ENCODE measurements around the gene CLIP2. TPM values are rescaled to one million over a fixed set of nuclear protein-coding genes. Genes with fewer than 3 reads are reported as not detected.
"Not testable (repeated sequence)": the region's sequence is repeated elsewhere in the genome, so short reads cannot be mapped to it uniquely, and the experiment has no call there.

Gene CLIP2
- total RNA-seq, 2 experiments from 2014 or later, result 0.72 to 0.89 TPM

DNA sequence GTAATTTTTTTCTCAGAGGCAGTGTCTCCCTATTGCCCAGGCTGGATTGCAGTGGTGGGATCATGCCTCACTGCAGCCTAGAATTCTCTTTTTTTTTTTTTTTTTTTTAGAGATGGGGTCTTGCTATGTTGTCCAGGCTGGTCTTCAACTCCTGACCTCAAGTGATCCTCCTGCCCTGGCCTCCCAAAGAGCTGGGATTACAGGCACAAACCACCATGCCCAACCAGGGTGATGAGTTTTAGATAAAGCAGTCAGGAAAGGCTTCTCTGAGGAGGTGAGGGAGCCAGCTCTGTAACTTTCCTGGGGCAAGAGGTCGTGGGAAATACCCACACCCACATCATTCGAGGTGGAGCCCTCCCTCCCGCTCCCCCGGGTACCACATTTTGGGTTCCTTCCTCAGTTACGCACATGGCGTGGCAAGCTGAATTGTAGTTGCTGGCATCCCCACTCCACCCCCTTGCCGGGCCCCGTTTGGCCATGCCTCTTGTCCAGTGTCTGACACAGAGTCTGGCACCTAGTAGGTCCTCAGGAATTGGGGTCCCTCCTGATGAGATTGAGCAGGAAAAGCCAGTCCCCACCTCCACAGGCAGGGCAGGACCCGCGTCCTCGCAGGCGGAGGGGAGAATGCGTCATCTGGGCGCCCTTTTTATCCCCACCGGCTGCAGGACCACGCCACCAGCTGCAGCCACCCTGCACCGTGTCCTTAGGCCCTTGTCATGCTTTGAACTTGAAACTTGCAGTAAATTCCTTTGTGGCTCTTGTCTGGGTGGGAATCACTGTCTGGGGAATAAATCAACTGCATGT, 43.4 kb downstream of the CLIP2 start:
- ChIA-PET POLR2A (no interaction called here), CTCF (interaction anchor here (0.6 to 1.6 kb wide), 2 partner anchors 29 to 68 kb away, joined by 4 to 5 read pairs; no protein-coding TSS in a partner anchor)
- Mint-ChIP-seq H3K27me3 (no peaks in the 10 kb centered on the region), H3K27ac (no peak overlapping the region), H3K4me1 (no peaks in the 10 kb centered on the region), H3K9me3 (no peaks in the 10 kb centered on the region), H3K4me3 (no peak overlapping the region), H3K36me3 (ENCODE audit: low read depth) (no peaks in the 10 kb centered on the region)
- DNase-seq, result no peak

DNA sequence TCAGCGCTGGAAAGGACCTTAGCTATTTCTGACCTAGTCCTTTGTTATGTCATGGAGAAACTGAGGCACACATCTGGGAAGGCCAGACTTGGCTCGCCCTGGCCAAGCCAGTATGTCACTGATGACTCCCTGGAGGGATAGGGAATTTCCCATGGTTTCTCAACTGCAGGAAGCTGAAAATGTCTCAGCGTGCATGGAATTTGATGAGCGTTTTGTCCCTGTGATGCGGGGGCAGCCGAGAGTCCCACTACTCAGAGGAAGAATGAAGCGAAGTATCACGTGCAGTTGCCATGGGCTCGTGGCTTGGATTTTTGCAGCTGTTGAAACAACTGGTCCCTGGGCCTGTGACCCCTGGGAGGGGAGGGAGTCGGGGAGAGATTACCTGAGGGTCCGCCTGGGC, 44.8 kb downstream of the CLIP2 start:
- Mint-ChIP-seq H3K9me3 (no peaks in the 10 kb centered on the region), H3K27me3 (no peaks in the 10 kb centered on the region), H3K27ac (no peak overlapping the region), H3K4me1 (no peaks in the 10 kb centered on the region), H3K36me3 (ENCODE audit: low read depth) (no peaks in the 10 kb centered on the region), H3K4me3 (no peak overlapping the region)
- ChIA-PET CTCF (interaction anchor here (1.1 to 1.7 kb wide), 5 partner anchors 8 to 67 kb away, joined by 3 to 5 read pairs (median 3); no protein-coding TSS in a partner anchor), POLR2A (no interaction called here)
- no peak for DNase-seq

DNA sequence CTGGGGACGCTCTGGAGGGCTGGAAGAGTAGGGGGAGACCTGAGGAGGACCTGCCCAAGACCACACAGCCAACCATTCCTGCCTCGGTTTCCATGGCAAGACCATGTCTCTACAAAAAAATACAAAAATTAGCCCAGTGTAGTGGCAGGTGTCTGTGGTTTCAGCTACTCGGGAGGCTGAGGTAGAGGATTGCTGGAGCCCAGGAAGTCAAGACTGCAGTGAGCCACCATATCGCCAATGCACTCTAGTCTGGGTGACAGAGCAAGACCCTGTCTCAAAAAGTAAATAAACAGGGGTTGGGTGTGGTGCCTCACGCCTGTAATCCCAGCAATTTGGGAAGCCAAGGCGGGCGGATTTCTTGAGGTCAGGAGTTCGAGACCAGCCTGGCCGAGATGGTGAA, 48.7 kb downstream of the CLIP2 start:
- H3K27ac Mint-ChIP-seq, result no peak overlapping the region
- H3K4me1 Mint-ChIP-seq, result no peaks in the 10 kb centered on the region
- no peaks in the 10 kb centered on the region for H3K9me3 Mint-ChIP-seq
- ChIA-PET POLR2A (no interaction called here), CTCF (no interaction called here)
- H3K36me3 Mint-ChIP-seq (ENCODE audit: low read depth), result no peaks in the 10 kb centered on the region
- no peak overlapping the region for H3K4me3 Mint-ChIP-seq
- H3K27me3 Mint-ChIP-seq, result no peaks in the 10 kb centered on the region
- no peak for DNase-seq

DNA sequence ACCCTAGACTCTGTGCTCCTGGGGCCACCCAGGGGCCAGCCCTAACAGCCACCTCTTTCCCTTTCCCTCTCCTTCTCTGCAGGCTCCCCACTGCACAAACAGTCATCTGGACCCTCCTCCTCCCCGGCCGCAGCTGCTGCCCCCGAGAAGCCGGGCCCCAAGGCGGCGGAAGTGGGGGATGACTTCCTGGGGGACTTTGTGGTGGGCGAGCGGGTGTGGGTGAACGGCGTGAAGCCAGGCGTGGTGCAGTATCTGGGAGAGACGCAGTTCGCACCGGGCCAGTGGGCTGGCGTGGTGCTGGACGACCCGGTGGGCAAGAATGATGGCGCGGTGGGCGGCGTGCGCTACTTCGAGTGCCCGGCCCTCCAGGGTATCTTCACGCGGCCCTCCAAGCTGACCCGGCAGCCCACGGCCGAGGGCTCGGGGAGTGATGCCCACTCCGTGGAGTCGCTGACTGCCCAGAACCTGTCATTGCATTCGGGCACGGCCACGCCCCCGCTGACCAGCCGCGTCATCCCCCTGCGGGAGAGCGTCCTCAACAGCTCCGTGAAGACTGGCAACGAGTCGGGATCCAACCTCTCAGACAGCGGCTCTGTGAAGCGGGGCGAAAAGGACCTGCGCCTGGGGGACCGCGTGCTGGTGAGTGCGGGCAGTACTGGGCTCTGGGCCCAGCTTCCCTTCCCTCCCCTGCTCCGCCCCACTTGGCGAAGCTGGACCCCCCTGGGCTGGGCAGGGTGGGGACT, 49.3 kb downstream of the CLIP2 start:
- POLR2A ChIA-PET, result no interaction called here
- H3K9me3 Mint-ChIP-seq, result no peaks in the 10 kb centered on the region

DNA sequence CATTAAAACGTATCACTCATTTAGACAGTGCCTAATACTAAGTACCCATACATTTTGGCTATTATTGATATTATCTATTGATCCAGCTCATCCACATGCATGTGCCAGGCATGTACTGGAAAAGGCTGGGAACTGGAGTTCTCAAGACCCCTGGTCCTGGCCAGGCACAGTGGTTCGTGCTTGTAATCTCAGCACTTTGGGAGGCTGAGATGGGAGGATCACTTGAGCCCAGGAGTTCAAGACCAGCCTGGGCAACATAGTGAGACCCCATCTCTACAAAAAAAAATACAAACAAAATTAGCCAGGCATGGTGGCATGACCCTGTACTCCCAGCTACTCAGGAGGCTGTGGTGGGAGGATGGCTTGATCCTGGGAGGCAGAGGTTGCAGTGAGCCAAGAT, 50.4 kb downstream of the CLIP2 start:
- H3K36me3 Mint-ChIP-seq (ENCODE audit: low read depth); H3K27ac Mint-ChIP-seq; H3K9me3 Mint-ChIP-seq; DNase-seq; POLR2A ChIA-PET; H3K27me3 Mint-ChIP-seq; CTCF ChIA-PET; H3K4me1 Mint-ChIP-seq; H3K4me3 Mint-ChIP-seq: not testable (repeated sequence)

More for the DNA sequence above, 49.3 kb downstream of the CLIP2 start:
- H3K4me3 Mint-ChIP-seq, result no peak overlapping the region
- H3K36me3 Mint-ChIP-seq (ENCODE audit: low read depth), result no peaks in the 10 kb centered on the region
- H3K27me3 Mint-ChIP-seq, result no peaks in the 10 kb centered on the region
- no peaks in the 10 kb centered on the region for H3K4me1 Mint-ChIP-seq
- no peak for DNase-seq
- H3K27ac Mint-ChIP-seq, result no peak overlapping the region
- CTCF ChIA-PET, result no interaction called here

DNA sequence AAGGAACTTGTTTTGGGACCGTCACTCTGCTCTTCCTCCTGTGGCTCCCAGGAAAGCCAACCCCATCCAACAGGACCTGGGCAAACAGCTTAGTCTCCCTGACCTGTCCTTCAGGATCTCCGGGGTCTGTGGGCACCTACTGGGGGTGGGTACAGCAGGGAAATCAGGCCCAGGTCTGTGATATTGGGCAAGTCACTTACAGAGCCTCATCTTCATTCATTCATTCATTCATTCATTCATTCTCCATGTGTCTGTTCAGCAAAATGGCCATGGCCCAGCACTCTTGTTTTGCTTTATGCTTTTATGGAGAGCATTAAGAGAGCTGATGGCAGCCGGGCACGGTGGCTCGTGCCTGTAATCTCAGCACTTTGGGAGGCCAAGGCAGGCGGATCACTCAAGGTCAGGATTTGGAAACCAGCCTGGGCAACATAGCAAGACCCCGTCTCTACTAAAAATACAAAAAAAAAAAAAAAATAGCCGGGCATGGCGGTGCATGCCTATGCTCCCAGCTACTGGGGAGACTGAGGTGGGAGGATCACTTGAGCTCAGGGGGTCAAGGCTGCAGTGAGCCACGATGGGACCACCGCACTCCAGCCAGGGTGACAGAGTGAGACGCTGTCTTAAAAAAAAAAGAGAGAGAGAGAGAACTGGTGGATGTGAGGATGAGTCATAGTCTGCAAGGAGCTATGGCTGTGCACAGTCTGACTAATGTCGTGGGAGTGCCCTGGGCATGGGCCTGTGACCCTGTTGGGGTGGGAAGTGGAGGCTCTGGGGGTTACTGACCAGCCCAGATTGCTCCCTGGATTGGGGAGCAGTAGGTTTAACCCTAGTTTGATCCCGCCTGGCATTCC, 54.3 kb downstream of the CLIP2 start:
- no peaks in the 10 kb centered on the region for H3K36me3 Mint-ChIP-seq (ENCODE audit: low read depth)
- no peak overlapping the region for H3K4me3 Mint-ChIP-seq
- POLR2A ChIA-PET, result no interaction called here
- H3K27me3 Mint-ChIP-seq, result no peaks in the 10 kb centered on the region
- no peak for DNase-seq
- H3K4me1 Mint-ChIP-seq, result no peaks in the 10 kb centered on the region
- CTCF ChIA-PET, result interaction anchor here (0.6 to 1.5 kb wide), 4 partner anchors 10 to 370 kb away, joined by 3 read pairs; no protein-coding TSS in a partner anchor
- no peaks in the 10 kb centered on the region for H3K9me3 Mint-ChIP-seq
- no peak overlapping the region for H3K27ac Mint-ChIP-seq

DNA sequence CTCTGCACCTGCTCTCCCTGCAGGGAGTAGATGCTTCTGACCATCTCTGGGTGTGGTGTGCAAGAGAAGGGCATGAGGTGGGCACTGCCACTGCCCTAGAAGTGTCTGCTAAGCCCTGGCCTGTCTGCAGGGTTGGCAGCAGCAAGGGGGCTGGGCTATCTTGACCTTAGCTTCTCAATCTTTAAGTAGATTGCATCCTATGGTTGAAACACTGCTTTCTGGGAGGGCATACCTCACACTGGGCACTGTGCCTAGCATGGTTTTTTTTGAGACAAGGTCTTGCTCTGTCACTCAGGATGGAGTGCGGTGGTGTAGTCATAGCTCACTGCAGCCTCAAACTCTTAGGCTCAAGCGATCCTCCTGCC, 54.9 kb downstream of the CLIP2 start:
- Mint-ChIP-seq H3K4me1 (no peaks in the 10 kb centered on the region), H3K27me3 (no peaks in the 10 kb centered on the region), H3K9me3 (no peaks in the 10 kb centered on the region), H3K4me3 (no peak overlapping the region), H3K36me3 (ENCODE audit: low read depth) (no peaks in the 10 kb centered on the region), H3K27ac (no peak overlapping the region)
- no peak for DNase-seq
- POLR2A ChIA-PET, result no interaction called here
- CTCF ChIA-PET, result interaction anchor here (0.6 to 1.5 kb wide), 2 partner anchors 9 to 370 kb away, joined by 3 read pairs; no protein-coding TSS in a partner anchor

DNA sequence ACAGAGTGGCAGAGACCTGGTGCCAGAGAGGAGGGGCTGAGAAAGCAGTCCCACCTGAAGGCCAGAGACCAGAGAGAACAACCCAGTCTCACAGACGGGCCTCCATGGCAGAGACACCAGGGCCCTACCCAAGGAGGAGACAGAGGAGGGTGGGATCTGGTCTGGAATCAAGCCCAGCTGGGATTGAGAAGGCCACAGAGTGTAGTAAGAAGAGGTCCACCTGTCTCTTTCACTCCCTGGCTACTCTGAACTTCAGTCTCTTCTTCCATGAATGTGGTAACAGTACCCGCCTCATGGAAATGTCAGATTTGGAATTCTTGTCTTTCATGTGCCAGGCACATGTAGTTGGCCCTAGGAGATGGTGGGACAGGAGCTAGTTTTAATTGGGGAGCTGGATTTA, 55.6 kb downstream of the CLIP2 start:
- no peak for DNase-seq
- Mint-ChIP-seq H3K9me3 (no peaks in the 10 kb centered on the region), H3K27me3 (no peaks in the 10 kb centered on the region), H3K4me1 (no peaks in the 10 kb centered on the region), H3K36me3 (ENCODE audit: low read depth) (no peaks in the 10 kb centered on the region), H3K27ac (no peak overlapping the region), H3K4me3 (no peak overlapping the region)
- ChIA-PET POLR2A (no interaction called here), CTCF (interaction anchor here (1.5 kb wide), 1 partner anchor 9 kb away, joined by 3 read pairs; no protein-coding TSS in a partner anchor)

DNA sequence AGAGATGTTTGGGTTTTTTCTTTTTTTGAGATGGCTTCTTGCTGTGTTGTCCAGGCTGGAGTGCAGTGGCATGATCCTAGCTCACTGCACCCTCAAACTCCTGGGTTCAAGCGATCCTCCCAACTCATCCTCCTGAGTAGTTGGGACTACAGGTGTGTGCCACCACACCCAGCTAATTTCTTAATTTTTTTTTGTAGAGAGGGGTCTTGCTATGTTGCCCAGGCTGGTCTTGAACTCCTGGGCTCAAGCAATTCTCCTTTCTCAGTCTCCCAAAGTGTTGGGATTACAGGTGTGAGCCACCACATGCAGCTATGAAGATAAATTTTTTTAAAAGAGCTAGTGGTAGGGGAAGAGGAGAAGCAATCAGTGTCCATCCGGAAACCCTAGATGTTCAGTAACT, 56.8 kb downstream of the CLIP2 start:
- Mint-ChIP-seq H3K4me3 (no peak overlapping the region), H3K4me1 (no peaks in the 10 kb centered on the region), H3K27me3 (no peaks in the 10 kb centered on the region), H3K9me3 (no peaks in the 10 kb centered on the region), H3K36me3 (ENCODE audit: low read depth) (no peaks in the 10 kb centered on the region), H3K27ac (no peak overlapping the region)
- ChIA-PET CTCF (interaction anchor here (0.9 kb wide), 1 partner anchor 96 kb away, joined by 4 read pairs; no protein-coding TSS in a partner anchor), POLR2A (no interaction called here)
- DNase-seq, result no peak

DNA sequence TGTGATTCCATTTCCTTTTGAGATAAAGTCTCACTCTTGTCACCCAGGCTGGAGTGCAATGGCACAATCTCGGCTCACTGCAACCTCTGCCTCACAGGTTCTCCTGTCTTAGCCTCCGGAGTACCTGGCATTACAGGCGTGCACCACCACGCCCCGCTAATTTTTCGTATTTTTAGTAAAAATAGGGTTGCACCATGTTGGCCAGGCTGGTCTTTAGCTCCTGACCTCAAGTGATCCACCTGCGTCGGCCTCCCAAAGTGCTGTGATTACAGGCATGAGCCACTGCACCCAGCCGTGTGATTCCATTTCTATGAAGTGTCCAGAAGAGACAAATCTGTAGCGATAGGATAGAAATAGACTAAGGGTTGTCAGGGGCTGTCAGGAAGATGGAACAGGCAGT, 60.4 kb downstream of the CLIP2 start:
- no peak overlapping the region for H3K4me3 Mint-ChIP-seq
- H3K36me3 Mint-ChIP-seq (ENCODE audit: low read depth), result no peaks in the 10 kb centered on the region
- no peaks in the 10 kb centered on the region for H3K4me1 Mint-ChIP-seq
- POLR2A ChIA-PET, result no interaction called here
- CTCF ChIA-PET, result interaction anchor here (0.6 kb wide), 1 partner anchor 432 kb away, joined by 3 read pairs; no protein-coding TSS in a partner anchor
- H3K9me3 Mint-ChIP-seq, result no peaks in the 10 kb centered on the region
- no peak overlapping the region for H3K27ac Mint-ChIP-seq
- no peaks in the 10 kb centered on the region for H3K27me3 Mint-ChIP-seq
- no peak for DNase-seq

DNA sequence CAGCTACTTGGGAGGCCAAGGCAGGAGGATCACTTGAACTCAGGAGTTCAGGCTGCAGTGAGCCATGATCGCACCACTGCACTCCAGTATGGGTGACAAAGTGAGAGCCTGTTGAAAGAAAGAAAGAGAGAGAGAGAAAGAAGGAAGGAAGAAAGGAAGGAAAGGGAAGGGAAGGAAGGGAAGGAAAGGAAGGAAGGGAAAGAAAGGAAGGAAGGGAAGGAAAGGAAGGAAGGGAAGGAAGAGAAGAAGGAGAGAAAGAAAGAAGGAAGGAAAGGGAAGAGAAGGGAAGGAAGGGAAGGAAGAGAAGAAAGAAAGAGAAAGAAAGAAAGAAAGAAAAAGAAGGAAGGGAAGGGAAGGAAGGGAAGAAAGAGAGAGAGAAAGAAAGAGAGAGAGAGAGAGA, 61.5 kb downstream of the CLIP2 start:
- Mint-ChIP-seq H3K27me3 (no peaks in the 10 kb centered on the region), H3K27ac (no peak overlapping the region), H3K9me3 (no peaks in the 10 kb centered on the region), H3K36me3 (ENCODE audit: low read depth) (no peaks in the 10 kb centered on the region), H3K4me3 (no peak overlapping the region), H3K4me1 (no peaks in the 10 kb centered on the region)
- ChIA-PET CTCF (no interaction called here), POLR2A (no interaction called here)
- DNase-seq, result no peak

DNA sequence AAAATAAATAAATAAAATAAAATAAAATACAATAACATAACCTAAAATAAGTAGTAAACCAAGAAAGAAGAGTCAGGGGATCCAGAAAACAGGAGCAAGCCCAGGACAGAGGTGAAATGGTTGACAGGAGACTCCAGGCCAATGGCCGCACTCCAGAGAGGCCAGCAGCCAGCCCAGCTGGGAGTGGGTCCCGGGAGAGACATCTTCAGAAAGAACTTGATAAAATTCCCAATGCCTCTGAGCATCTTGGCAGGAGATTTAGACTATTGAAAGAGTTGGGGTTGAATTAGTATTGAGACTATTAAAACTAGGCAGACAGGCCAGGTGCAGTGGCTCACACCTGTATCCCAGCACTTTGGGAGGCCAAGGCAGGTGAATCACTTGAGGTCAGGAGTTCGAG, 62.6 kb downstream of the CLIP2 start:
- H3K27me3 Mint-ChIP-seq, result no peaks in the 10 kb centered on the region
- no peak overlapping the region for H3K27ac Mint-ChIP-seq
- CTCF ChIA-PET, result interaction anchor here (0.7 to 0.9 kb wide), 2 partner anchors 18 to 594 kb away, joined by 3 to 4 read pairs; no protein-coding TSS in a partner anchor
- no peak for DNase-seq
- H3K4me1 Mint-ChIP-seq, result no peaks in the 10 kb centered on the region
- no peak overlapping the region for H3K4me3 Mint-ChIP-seq
- no peaks in the 10 kb centered on the region for H3K36me3 Mint-ChIP-seq (ENCODE audit: low read depth)
- H3K9me3 Mint-ChIP-seq, result no peaks in the 10 kb centered on the region
- POLR2A ChIA-PET, result no interaction called here
